Activated CD4-positive, alpha-beta T cell treated with anti-CD3 and anti-CD28 coated beads for 48 hours (primary cell): ENCODE measurements around the gene TAS2R19.

Source experiments
- DNase-seq: peaks from one replicate; pipeline ENCODE4 v3.0.0-alpha.2; 2020

TAS2R19 gene

DNA sequence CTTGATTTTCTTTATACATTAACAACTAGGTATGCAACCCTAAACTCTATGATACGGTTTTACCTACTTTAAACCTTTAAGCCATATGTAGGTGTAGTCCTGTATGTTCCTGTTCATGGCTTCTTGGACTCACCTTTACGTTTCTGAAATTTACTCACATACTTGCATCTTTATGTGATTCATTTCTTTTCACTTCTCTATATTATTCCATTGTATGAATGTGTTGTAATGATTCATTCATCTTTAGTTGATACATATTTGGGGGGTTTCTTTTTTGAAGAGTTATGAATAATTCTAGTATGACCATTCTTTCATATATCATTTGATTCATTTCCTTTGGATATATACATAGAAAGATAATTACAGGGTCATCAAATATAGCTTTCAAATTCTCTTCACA lies 33.3 kb downstream of the TAS2R19 start:
- no peak for DNase-seq

DNA sequence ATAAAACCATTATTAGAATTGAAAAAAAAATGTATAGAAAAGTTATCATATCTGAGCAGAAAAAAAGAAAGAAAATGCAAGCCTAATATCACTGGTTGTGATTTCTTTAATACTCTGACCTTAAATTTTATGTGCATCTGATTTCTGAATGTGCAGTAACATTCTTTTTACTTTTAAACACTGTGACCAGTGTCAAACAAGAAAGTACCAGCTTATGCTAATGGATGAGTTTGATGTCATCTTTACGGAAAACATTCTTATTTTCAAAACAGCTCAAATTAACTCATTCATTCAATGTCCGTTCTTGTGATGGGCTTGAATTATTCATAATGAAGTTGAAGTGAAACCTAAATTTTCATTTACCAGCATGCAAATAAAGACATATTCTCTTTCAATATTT lies 35.6 kb downstream of the TAS2R19 start, which contains the start of gene TAS2R50:
TAS2R50 (minus strand) TSS at position 101 of the 400 bp plus-strand sequence; CDS start at position 49, 52 bp downstream.
- no peak for DNase-seq

DNA sequence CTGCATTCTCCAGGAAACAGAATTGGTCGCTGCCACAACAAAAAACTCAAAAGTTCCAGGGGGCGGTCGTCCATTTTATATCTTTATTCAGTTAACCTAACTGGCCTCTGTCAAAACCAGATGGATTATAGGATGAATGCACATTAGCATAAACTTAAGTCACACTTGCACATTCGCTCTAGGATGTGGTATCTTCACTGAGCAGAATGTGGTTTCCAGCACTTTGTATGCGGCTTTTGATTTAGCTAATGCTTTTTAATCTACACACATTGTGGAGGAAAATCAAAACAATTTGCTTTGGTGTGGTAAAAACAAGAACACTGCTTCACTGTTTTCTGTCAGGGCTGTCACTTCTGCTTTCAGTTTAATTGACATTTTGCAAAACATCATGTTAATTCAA lies 40.2 kb downstream of the TAS2R19 start:
- DNase-seq = peak; percentile 36

DNA sequence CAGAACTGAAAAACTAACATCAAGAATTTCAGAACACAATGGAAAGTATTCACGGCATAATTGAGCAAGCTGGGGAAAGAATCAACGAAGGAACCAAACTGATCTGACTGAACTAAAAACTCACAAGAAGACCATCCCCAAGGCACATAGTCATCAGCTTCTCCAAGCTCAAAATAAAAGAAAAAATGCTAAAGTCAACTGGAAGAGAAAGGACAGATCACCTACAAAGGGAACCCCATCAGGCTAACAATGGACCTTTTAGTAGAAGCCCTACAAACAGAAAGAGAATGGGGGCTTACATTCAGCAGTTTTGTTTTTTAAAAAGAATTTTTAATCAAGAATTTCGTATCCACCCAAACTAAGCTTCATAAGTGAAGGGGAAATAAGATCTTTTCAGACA lies 47.5 kb downstream of the TAS2R19 start:
- no peak for DNase-seq
